Measurements from ENCODE around the gene PLEKHD1.

DNA sequence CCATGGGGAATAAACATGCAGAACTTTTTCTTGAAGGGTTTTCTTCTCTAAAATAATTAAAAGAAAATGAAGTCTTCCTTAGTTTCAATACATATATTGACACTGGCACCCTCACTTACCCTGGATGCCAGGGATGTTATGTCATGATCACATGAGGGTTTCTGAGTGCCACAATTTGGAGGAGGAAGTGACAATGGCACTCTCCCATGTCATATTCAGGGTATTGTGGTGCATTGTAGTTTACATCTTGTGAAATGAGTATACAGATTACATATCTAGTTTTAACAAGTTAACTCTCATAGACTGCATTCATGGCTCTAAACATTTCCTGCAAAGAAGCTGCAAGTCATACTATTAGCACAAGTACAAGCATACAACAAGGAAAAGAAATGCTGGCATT lies 52.4 kb downstream of the PLEKHD1 start:
- no peak for TF ChIP-seq ARNTL (CRISPR knock-in tag; IDR thresholded peaks at IDR 0.05; ENCODE audit: borderline replicate concordance, low read depth)
- TF ChIP-seq, protein P1, sequence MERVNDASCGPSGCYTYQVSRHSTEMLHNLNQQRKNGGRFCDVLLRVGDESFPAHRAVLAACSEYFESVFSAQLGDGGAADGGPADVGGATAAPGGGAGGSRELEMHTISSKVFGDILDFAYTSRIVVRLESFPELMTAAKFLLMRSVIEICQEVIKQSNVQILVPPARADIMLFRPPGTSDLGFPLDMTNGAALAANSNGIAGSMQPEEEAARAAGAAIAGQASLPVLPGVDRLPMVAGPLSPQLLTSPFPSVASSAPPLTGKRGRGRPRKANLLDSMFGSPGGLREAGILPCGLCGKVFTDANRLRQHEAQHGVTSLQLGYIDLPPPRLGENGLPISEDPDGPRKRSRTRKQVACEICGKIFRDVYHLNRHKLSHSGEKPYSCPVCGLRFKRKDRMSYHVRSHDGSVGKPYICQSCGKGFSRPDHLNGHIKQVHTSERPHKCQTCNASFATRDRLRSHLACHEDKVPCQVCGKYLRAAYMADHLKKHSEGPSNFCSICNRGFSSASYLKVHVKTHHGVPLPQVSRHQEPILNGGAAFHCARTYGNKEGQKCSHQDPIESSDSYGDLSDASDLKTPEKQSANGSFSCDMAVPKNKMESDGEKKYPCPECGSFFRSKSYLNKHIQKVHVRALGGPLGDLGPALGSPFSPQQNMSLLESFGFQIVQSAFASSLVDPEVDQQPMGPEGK (CRISPR knock-in tag; IDR thresholded peaks at IDR 0.05; ENCODE audit: borderline replicate concordance) = no peak
- TF ChIP-seq PPARA (CRISPR knock-in tag; IDR thresholded peaks at IDR 0.05; ENCODE audit: borderline replicate concordance) = no peak
- no peak for TF ChIP-seq SNAI2 (CRISPR knock-in tag; IDR thresholded peaks at IDR 0.05)
- TF ChIP-seq ZC3H10 (CRISPR knock-in tag; IDR thresholded peaks at IDR 0.05) = no peak
- no peak for TF ChIP-seq ZFP30 (CRISPR knock-in tag; IDR thresholded peaks at IDR 0.05)
- TF ChIP-seq BACH2 (CRISPR knock-in tag; IDR thresholded peaks at IDR 0.05; ENCODE audit: borderline replicate concordance) = no peak
- TF ChIP-seq RARB (CRISPR knock-in tag; IDR thresholded peaks at IDR 0.05) = no peak
